Measurements from ENCODE around the gene ADH6. TPM values are rescaled to one million over a fixed set of nuclear protein-coding genes. Genes with fewer than 3 reads are reported as not detected.

Gene ADH6
- total and polyA plus RNA-seq, 4 donors, result 36.7 to 163 (median 107) TPM

DNA sequence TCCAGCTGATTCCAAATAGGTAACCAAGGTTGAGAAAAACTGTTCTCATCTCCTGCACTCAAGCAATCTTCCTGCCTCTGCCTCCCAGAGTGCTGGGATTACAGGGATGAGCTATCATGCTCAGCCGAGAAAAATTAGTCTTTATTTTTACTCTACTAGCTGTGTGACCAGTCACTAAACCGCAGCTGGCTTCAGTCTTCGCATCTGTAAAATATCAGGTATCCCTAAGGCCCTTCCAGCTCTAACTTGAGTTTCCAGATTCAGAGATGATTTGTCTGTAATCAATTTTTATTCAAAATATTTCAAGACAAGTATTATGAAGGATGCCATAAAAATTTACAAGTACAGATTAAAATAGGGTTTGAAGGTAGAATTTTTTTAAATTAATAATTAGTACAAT, 3.5 kb downstream of the ADH6 start:
- WGBS, result 89% methylated on average over 3 of the region's 3 CpGs

GRCh38 chr4:99210789-99211188, 8.3 kb downstream of the ADH6 start:
- Histone ChIP-seq H3K27ac (ENCODE audit: low read depth in 1 of 2, low read length in 2 of 2) (no peak overlapping the region), H3K27me3 (ENCODE audit: control insufficient read depth in 4 of 4, insufficient read depth in 4 of 4, low read length in 3 of 4) (no peaks in the 10 kb centered on the region), H3K9me3 (ENCODE audit: control insufficient read depth in 4 of 4, low read length in 3 of 4) (no peaks in the 10 kb centered on the region)

More for the DNA sequence above, 3.5 kb downstream of the ADH6 start:
- no peak overlapping the region for H3K27ac ChIP-seq (ENCODE audit: low read depth in 1 of 2, low read length in 2 of 2)
- no peak for DNase-seq (ENCODE audit: low spot score)
- TF ChIP-seq SP1 (IDR thresholded peaks at IDR 0.05) (no peak), FOXA2 (IDR thresholded peaks at IDR 0.05) (no peak), YY1 (IDR thresholded peaks at IDR 0.05) (no peak), RAD21 (IDR thresholded peaks at IDR 0.05) (no peak), FOXA1 (IDR thresholded peaks at IDR 0.05) (no peak), RXRA (IDR thresholded peaks at IDR 0.05) (no peak)
- H3K36me3 ChIP-seq (ENCODE audit: control insufficient read depth in 4 of 4, insufficient read depth in 3 of 4, low read depth in 1 of 4, low read length in 3 of 4), result peaks cover 0 to 14% (median 4%) of the 10 kb centered on the region in 4 donors
- no peaks in the 10 kb centered on the region for H3K27me3 ChIP-seq (ENCODE audit: control insufficient read depth in 4 of 4, insufficient read depth in 4 of 4, low read length in 3 of 4)
- no peak overlapping the region for H3K9ac ChIP-seq (ENCODE audit: low read depth in 1 of 2, low read length in 2 of 2)
- H3K9me3 ChIP-seq (ENCODE audit: control insufficient read depth in 4 of 4, low read length in 3 of 4), result no peaks in the 10 kb centered on the region
- no peak overlapping the region for H3K4me3 ChIP-seq (ENCODE audit: low read depth in 1 of 3, low read length in 3 of 3)
- peaks cover 3 to 46% (median 25%) of the 10 kb centered on the region in 4 donors for H3K4me1 ChIP-seq (ENCODE audit: control insufficient read depth in 4 of 4, insufficient read depth in 4 of 4, low read length in 3 of 4)

DNA sequence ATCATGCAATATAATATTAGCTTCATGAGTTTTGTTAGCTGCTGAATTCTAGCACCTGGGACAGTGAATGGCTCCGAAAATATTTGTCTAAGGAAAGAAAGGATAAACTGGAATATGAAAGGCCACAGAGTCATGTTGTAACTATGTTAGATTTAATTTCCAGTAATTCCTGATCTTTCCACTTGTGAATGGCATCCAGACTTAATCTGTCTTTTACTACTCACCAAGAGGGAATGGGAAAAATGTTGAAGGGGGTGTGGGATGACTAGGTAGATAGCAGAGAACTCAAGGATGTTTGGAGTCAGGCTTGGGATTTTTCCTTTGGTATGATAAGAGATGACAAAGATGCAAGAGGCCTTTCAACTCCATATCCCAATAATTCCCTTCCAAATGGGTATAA, 9.4 kb downstream of the ADH6 start:
- Histone ChIP-seq H3K27ac (ENCODE audit: low read depth in 1 of 2, low read length in 2 of 2) (no peak overlapping the region), H3K4me1 (ENCODE audit: control insufficient read depth in 4 of 4, insufficient read depth in 4 of 4, low read length in 3 of 4) (peaks cover 0 to 61% (median 51%) of the 10 kb centered on the region in 4 donors), H3K9me3 (ENCODE audit: control insufficient read depth in 4 of 4, low read length in 3 of 4) (no peaks in the 10 kb centered on the region), H3K27me3 (ENCODE audit: control insufficient read depth in 4 of 4, insufficient read depth in 4 of 4, low read length in 3 of 4) (no peaks in the 10 kb centered on the region), H3K36me3 (ENCODE audit: control insufficient read depth in 4 of 4, insufficient read depth in 3 of 4, low read depth in 1 of 4, low read length in 3 of 4) (peaks cover 0 to 12% (median 4%) of the 10 kb centered on the region in 4 donors), H3K9ac (ENCODE audit: low read depth in 1 of 2, low read length in 2 of 2) (no peak overlapping the region), H3K4me3 (ENCODE audit: low read depth in 1 of 3, low read length in 3 of 3) (no peak overlapping the region)
- WGBS, result 60% methylated on average over 1 of the region's 1 CpG
- no peak for DNase-seq (ENCODE audit: low spot score)
- TF ChIP-seq HNF4G (IDR thresholded peaks at IDR 0.05), result no peak

More at GRCh38 chr4:99210789-99211188, 8.3 kb downstream of the ADH6 start:
- Histone ChIP-seq H3K4me1 (ENCODE audit: control insufficient read depth in 4 of 4, insufficient read depth in 4 of 4, low read length in 3 of 4) (peaks cover 0 to 59% (median 48%) of the 10 kb centered on the region in 4 donors), H3K4me3 (ENCODE audit: low read depth in 1 of 3, low read length in 3 of 3) (no peak overlapping the region), H3K9ac (ENCODE audit: low read depth in 1 of 2, low read length in 2 of 2) (no peak overlapping the region), H3K36me3 (ENCODE audit: control insufficient read depth in 4 of 4, insufficient read depth in 3 of 4, low read depth in 1 of 4, low read length in 3 of 4) (peaks cover 0 to 21% (median 7%) of the 10 kb centered on the region in 4 donors)
- TF ChIP-seq HNF4A (conservative IDR thresholded peaks at IDR 0.05) (peak; percentile 44 to 56), RAD21 (IDR thresholded peaks at IDR 0.05) (no peak)
- no peak for DNase-seq (ENCODE audit: low spot score)

GRCh38 chr4:99208719-99209075, 10.3 kb downstream of the ADH6 start:
- Histone ChIP-seq H3K27me3 (ENCODE audit: control insufficient read depth in 4 of 4, insufficient read depth in 4 of 4, low read length in 3 of 4) (no peaks in the 10 kb centered on the region), H3K9ac (ENCODE audit: low read depth in 1 of 2, low read length in 2 of 2) (no peak overlapping the region), H3K4me3 (ENCODE audit: low read depth in 1 of 3, low read length in 3 of 3) (no peak overlapping the region), H3K9me3 (ENCODE audit: control insufficient read depth in 4 of 4, low read length in 3 of 4) (no peaks in the 10 kb centered on the region), H3K4me1 (ENCODE audit: control insufficient read depth in 4 of 4, insufficient read depth in 4 of 4, low read length in 3 of 4) (peaks cover 0 to 61% (median 52%) of the 10 kb centered on the region in 4 donors), H3K36me3 (ENCODE audit: control insufficient read depth in 4 of 4, insufficient read depth in 3 of 4, low read depth in 1 of 4, low read length in 3 of 4) (peaks cover 0 to 11% (median 6%) of the 10 kb centered on the region in 4 donors), H3K27ac (ENCODE audit: low read depth in 1 of 2, low read length in 2 of 2) (no peak overlapping the region)
- no peak for TF ChIP-seq JUND (IDR thresholded peaks at IDR 0.05)
- TF ChIP-seq REST (IDR thresholded peaks at IDR 0.05), result no peak
- no peak for TF ChIP-seq ZBTB33 (IDR thresholded peaks at IDR 0.05)
- no peak for TF ChIP-seq RAD21 (IDR thresholded peaks at IDR 0.05)
- DNase-seq (ENCODE audit: low spot score), result no peak
- WGBS, result 48% methylated on average over 2 of the region's 2 CpGs
